ENCODE measurements around the gene UGT1A7. TPM values are rescaled to one million over a fixed set of nuclear protein-coding genes. Genes with fewer than 3 reads are reported as not detected.

UGT1A7 gene
- total and polyA plus RNA-seq, 9 of the 15 experiments (the other 6 are each of a cell fraction or from before 2014, with no cell fraction given) = not detected

GRCh38 chr2:233676046-233676445, 5.7 kb upstream of the UGT1A7 start:
- H3K9me3 ChIP-seq (replicated peaks; ENCODE audit: control insufficient read depth, insufficient read depth, low read depth, low read length) = no peaks in the 10 kb centered on the region
- FAIRE-seq = no peak
- no peak overlapping the region for H3K9ac ChIP-seq (ENCODE audit: insufficient read depth in 1 of 2, low read depth in 2 of 2, low read length in 2 of 2)
- no peaks in the 10 kb centered on the region for H3K4me1 ChIP-seq (replicated peaks in 1 of 2; ENCODE audit: control insufficient read depth in 2 of 2, insufficient read depth in 2 of 2, low read length in 2 of 2)
- WGBS (ENCODE audit: insufficient coverage, low coverage, missing lambda C conversion rate) = 0% methylated on average over 2 of the region's 2 CpGs
- ChIA-PET CTCF (ENCODE audit: low intra/inter-chr PET ratio) (no interaction called here), POLR2A (no interaction called here)
- H3K4me3 ChIP-seq = no peak overlapping the region
- no peaks in the 10 kb centered on the region for H3K9me1 ChIP-seq (ENCODE audit: control insufficient read depth, insufficient read depth, low read length)
- H2AFZ ChIP-seq (ENCODE audit: low read depth, low read length) = no peak overlapping the region
- in situ Hi-C loops (cut with MboI) (no loop called here), intact Hi-C loops (cut with micrococcal nuclease) (no loop called here)
- no peak overlapping the region for H3K4me2 ChIP-seq (ENCODE audit: insufficient read depth, low read length)
- ATAC-seq = no peak
- DNase-seq (ENCODE audit: extremely low read depth in 1 of 4, low spot score in 3 of 4) = no peak
- BruUV-seq (replicated peaks) = no TSS peak
- no peak for TF ChIP-seq TAF15 (IDR thresholded peaks at IDR 0.05; ENCODE audit: low read depth, low read length)
- no peak for TF ChIP-seq RNF2 (IDR thresholded peaks at IDR 0.05)
- no peak for TF ChIP-seq MTA3 (IDR thresholded peaks at IDR 0.05; ENCODE audit: borderline replicate concordance)
- no peak for TF ChIP-seq ETS2 (tag; IDR thresholded peaks at IDR 0.05; ENCODE audit: borderline replicate concordance, poor library complexity, severe bottlenecking)
- TF ChIP-seq THRAP3 (IDR thresholded peaks at IDR 0.05; ENCODE audit: borderline replicate concordance) = no peak
- no peak for TF ChIP-seq CC2D1A (IDR thresholded peaks at IDR 0.05)
- no peak for TF ChIP-seq ZBTB12 (CRISPR knock-in tag; IDR thresholded peaks at IDR 0.05)
- TF ChIP-seq PRPF4 (IDR thresholded peaks at IDR 0.05; ENCODE audit: insufficient read depth, low read depth, low read length, poor library complexity, severe bottlenecking) = no peak
- no peaks in the 10 kb centered on the region for H3K79me2 ChIP-seq (ENCODE audit: control insufficient read depth, insufficient read depth, low read length)
- H4K20me1 ChIP-seq (replicated peaks; ENCODE audit: control insufficient read depth, insufficient read depth, low read length) = no peaks in the 10 kb centered on the region
- H3K36me3 ChIP-seq (ENCODE audit: control insufficient read depth, insufficient read depth, low read length) = no peaks in the 10 kb centered on the region
- H3K27ac ChIP-seq (ENCODE audit: extremely low read depth, low read depth, low read length) = no peak overlapping the region
- no peaks in the 10 kb centered on the region for H3K27me3 ChIP-seq (ENCODE audit: control insufficient read depth in 2 of 2, insufficient read depth in 2 of 2, low read length in 2 of 2)
